COLO829 (cell line): ENCODE data around the gene ANXA3.
A peak's percentile ranks its signal among the peaks of the same experiment; 100 is the strongest.

Source experiments
- DNase-seq: peaks from one replicate; pipeline ENCODE4 v3.0.0; 2012; ENCODE audit warnings: low spot score

The ANXA3 gene

DNA sequence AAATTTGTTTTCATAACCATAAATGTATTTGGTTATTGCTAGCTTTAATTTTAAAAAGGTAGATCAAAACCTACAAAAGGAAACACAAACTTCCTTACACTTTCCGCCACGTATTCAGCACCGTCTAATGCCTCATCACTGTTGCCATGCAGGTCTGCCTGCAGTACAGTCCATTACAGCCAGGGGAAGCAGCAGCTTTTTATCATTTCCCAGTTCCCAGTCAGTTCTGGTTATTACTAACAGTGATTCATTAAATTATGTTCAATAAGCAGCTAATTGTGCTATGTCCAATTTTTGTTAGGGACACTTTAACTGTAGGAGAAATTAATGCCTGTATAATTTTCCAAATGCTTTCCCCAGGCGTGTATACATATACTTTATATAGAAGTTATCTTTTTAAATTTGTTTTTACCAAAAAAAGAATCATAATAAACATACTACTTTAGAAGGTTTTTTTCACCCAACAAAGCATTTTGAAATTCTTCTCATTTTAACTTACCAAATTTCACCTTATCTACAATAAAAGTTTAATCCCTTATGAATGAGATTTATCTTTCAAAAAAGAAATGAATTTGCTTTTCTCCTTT lies 93.3 kb downstream of the ANXA3 start:
- DNase-seq = peak; percentile 77

DNA sequence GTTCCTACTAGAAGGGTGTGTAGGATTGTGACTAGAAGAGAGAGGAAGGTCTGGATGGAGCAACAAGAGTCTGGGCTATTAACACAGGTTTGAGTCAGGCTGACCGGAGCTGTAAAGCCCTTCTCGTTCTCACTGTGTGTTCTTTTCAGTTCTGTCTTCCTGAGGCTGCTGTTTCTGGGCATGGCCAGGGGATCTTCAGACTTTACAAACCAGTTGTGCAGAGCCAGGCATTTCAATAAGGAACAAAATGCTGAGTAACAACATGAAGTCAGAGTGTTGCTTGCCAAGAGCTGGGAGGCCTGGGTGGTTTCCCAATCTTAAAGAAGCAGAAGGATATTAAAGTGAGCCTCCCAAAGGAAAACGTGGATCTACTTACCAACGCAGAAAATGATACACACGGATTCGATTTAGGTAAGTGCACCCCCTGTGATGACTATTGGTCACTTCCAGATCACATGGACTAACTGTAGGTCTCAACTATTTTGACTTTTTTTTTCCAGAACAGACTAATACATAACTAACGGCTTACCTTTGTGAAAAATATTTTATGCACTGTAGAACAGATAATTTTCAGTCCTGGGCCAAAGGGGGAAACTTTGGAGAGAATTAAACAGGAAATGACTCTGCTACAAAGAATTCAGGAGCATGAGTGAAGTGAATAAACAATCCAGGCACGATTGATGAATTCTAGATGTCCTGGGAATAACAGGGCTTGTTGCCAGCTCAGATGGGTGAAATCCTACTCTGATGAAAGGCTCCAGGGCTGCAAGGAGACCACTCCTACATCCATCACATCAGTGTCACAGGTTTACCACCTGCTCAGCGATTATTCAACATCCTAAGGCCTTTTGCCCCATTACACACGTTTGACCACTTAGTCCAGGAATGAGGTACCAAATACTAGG lies 94.5 kb downstream of the ANXA3 start:
- DNase-seq = peak; percentile 63

DNA sequence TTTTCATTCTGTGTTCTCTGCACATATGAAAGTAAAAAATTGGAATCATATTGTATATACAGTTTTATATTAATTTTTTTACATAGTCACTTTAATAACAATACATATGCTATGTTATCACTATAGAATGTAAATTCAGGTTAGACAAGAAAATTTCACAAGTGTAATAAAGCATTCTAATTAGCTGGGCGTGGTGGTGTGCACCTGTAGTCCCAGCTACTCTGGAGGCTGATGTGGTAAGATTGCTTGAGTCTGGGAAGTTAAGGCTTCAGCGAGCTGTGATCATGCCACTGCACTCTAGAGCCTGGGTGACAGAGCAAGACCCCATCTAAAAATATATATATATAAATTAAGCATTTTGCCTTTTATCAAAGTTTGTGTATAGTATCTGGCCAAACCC lies 95.7 kb downstream of the ANXA3 start:
- no peak for DNase-seq

DNA sequence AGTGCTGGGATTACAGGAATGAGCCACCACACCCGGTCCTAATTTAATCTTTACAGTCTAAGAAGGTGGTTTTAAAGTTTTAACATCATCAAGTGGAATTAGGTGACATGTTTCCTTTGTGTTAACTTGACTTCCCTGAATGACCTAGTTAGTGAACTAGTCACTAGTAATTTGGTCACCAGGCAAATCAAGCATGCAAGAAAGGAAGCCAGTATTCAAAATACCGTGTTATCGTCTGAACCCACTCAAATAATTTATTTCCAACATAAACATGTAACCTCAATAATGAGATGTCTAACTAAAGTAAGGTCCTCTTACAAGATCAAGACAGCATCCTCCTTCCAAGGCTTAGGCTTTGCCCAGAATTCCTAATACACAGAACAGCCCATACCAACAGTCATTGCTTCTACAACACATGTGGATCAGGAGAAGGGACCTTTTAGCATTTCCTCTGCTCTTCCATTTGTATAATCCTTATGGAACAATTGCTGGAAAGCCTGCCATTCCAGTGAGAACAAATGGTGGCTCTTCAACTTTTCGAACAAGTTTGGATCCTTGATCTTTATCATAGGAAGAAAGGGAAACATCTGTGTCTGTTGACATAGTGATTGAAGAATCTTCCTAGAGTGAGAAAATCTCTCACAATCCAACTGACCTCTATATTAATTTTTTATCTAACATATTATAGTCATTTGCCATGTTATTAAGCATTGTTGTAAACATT lies 97.2 kb downstream of the ANXA3 start:
- no peak for DNase-seq

DNA sequence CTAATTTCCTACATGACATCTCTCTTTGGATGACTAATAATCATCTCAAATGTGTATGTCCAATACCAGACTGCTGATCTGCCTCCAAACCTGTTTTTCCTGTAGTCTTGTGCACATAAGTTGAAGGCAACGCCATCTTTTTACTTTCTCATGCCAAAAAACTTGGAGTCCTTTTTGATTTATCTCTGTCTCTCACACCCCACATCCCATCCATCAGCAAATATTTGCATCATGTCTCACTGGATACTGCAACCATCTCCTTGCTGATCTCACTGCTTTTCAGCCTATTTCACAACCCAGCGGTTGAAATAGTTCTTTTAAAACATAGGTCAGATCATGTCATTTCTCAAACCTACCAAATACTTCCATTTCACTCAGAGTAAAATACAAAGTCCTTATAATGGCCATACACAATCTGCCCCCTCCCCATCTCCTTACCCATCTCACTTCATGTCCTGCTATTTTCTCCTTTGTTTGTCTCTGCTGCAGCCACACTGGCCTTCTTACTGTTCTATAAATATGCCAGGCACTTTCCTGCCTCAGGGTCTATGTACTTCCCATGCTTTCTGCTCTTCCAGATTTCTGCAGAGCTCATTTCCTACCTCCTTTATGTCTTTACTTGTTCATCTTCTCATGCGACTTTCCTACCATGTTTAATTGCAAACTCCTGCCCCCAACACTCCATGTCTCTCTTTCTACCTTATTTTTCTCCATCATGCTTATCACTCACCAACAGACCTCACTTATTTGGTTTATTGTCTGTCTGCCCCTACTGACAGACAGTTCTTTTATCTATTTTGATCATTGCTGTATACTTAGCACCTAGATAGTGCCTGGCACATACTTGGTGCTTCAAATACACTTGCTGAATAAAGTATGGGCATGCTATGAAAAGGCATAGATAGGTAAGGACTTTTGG lies 98.8 kb downstream of the ANXA3 start:
- DNase-seq = no peak

DNA sequence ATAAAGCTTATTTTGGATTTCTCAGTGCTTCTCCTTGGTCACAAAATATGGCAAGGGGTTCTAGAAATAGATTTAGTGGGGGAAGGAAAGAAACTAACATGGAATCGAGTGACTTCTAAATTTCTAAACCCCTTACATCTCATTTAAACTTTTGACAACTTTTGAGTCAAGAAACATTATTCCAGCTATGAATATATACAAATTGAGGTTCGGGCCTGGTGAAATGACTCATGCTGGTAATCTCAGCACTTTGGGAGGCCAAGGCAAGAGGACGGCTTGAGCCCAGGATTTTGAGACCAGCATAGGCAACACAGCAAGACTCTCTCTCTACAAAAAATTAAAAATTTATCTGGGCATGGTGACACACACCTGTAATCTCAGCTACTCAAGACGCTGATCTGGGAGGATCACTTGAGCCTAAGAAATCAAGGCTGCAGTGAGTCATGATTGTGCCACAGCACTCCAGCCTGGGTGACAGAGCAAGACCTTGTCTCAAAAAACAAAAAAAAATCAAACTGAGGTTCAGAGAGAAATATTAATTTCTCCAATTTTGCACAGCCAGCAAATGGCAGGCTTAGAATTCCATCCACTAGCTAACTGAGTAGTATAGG lies 99.8 kb downstream of the ANXA3 start:
- DNase-seq = no peak

DNA sequence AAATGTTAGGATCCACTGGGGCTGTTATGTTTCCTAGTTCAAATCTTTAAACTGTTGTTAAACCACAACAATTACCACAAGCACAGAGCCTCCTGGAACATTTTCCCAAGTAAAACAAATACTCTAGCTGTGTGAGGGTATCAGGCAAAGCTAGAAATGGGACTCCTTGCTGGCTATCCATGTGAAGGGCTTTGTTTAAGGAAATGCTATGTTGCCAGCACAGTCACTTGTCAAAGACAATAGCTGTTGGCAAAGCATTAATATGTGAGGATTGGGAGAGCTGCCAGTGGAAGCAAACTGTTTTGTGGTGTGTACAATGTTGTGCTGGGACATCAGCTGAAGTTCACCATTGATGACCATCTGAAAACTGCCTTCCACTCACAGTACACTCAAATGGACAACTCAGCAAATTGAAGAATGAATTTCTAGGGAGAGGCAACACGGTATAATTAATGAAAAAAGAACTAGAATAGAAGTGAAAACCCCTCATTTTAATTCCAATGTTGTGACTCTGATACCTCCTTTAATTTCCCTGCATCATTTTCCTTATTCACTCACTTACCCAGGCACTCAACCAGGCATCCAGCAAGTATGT lies 100.8 kb downstream of the ANXA3 start:
- no peak for DNase-seq

DNA sequence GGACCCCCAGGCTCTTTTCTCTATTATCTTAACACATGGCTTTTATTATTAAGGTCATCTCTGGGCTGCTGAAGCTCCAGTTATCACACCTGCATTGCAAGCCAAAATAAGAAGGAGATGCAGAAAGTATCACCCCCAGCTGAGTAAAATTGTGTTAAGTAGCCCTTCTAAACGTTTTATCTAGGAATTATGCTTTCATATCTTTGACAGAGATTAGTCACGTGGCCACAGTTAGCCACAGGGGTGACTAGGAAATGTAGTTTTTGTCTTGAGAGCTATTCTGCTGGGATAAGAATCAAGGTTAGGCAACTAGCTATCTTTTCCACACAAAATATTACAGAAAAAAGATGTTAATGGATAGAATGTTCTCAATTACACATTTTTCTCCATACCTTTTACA lies 102.1 kb downstream of the ANXA3 start:
- no peak for DNase-seq

DNA sequence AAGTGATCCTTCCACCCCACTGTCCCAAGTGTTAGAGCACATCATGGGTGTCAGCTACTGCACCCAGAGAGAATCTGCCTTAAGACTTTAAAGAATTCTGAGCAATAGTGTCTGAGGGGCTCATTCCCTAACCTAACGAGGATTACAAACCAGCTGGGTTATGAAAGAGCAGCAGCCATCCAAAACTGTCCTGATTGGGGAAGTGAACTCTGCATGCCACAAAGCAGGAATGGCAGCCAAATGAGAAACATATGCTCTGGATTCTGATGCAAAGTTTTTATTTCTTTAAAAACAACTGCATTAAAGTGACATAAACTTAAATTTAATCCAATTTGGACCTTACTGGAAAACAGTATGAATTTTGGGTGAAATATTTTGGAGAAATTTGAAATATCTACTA lies 103.2 kb downstream of the ANXA3 start:
- DNase-seq = no peak

DNA sequence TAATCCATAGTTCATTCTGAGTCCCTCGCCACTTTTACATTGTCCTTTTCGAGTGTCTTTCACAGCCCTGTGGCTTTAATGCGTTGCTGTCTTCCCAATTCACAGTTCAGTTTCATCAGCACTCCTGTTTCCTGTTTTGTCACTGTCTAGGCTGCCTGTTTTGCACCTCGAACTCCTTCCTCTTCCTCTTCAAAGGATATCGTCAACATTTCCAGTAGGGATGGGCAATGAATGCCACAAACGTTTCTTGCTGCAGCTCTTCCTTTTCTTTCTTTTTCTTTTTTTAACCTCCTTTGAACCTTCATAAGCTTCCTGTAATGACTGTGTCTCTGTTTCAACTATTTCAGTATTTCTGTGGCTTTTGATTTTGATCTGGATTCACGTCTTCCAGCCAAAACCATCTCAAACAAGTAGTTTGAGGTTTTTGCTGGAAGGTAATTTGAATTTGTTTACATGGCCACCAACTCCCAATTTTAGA lies 105.4 kb downstream of the ANXA3 start:
- DNase-seq = no peak

DNA sequence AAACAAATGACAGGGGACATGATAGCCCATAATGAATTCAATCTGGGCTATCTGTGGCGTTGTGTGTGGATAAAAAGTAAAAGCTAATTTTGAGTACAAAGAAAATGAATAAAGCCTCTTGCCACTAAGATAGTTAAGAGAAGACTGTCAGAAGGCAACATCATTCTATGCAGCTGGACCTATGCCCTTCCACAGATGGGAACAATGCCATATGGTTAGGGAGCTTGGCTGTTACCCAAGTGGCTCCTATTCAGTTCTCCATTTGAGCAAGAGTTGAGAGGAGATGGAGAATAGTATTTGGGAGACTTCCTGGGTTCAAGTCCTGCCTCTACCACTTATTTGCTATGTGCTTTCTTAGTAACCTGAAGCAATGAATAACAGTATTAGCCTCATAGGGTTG lies 107.7 kb downstream of the ANXA3 start:
- no peak for DNase-seq

DNA sequence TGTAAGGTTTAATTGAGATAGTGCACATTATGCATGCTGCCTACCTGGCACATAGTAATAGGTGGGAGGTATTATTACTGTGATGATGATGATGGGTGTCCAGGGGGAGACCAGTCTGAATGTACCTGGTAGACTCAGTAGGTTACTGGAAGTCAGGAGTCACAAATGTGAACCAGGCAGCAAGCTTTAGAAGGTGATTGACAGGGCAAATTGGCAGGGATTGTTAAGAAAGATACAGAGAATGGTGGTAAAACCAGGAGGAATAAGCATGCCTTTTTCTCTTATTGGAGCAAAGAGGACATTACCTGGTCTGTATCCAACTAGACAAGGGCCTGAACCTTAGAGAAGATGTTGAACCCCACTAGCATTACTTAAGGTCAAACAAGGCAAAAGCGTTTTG lies 108.1 kb downstream of the ANXA3 start:
- DNase-seq = no peak
